IPS-NIHi7 (cell line): Measurements from ENCODE around the gene MROH2A.
"Not testable (repeated sequence)": the region's sequence is repeated elsewhere in the genome, so short reads cannot be mapped to it uniquely, and the experiment has no call there.

Experiments
- DNase-seq: peaks from one replicate; pipeline ENCODE4 v3.0.0; 2012; ENCODE audit warnings: mixed read lengths; ENCODE audit errors: extremely low spot score

The MROH2A gene

DNA sequence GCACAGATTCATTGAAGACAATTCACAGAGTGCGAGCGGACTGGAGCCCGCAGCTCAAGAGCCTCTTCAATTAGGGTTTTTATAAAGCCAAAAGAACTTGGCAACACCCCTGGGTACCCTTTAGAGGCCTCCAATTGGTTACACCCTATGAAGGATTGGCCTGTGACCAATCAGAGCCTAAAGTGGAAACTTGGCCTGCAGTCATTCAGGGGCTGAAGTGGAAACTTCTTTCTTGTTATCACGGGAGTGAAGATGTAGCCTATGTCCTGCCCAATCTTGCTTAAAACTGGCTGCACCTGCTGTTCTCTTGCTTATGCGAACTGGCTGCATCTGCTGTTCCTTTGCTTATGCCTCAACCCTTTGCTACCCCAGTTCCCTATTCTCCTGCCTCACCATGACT is 78.1 kb downstream of the MROH2A start:
- DNase-seq = no peak

DNA sequence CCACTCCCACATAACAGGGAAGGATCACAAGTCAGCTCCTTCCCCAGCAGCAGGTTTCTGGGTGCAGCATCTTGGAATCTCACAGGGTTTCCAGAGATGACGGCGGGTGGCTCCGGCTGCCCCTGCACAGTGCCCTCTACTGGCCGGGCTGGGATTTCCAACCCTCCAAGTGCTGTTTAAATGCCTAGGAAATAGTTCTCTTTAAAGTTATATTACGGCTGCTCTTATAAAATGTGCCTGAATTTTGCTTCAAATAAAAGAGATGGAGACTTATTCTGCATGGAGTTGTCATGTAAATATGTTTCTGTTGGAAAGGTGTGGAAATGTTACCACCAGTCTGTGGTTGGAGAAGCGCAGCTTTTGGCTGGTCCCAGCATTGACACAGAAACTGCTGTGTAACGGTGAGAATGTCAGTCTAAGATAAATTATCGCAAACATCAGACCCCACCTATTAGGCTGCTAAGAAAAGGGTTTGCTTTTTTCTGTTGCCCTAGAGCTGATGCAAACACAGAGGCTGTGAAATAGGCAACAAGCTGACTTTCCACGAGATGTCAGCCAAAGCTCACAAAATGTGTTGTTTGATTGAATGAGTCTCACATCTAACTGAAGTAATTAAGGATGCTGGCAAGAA is 79.5 kb downstream of the MROH2A start:
- DNase-seq = peak; percentile 57

DNA sequence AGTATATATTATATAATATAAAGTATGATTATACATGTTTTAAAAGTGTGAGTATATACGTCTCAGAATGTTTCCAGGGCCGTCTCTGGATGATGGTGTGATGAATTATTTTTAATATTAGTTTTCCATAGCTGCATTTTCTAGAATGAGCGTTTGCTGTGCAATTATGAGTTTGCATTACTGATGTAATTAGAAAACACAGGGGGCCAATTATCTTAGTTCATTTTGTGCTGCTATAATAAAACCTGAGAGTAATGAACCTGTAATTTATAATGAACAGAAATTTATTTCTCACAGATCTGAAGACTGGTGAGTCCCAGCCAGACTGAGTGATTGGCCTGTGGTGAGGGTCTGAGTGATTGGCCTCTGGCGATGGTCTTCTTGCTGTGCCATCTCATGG is 80.2 kb downstream of the MROH2A start:
- DNase-seq = no peak

DNA sequence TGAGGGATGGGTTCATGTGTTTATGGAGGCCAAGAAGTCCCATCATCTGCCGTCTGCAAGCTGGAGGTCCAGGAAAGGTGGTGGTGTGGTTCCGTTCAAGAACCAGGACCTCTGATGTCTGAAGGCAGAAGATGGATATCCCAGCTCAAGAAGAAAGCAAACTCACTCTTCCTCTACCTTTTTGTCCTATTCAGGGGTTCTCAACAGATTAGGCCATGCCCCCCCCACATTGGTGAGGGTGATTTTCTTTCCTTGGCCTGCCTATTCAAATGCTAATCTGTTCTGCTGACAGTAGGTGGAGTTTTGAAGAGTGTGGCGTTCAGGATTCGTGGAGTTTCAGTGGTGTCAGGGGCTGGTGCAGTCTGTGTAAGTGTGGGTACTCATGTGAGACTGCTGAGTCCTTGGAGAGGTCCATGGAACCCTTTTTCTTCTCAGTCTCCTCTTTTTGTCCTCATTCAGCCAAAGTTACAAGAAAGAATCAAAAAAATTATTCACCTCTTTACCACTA is 84.2 kb downstream of the MROH2A start:
- no peak for DNase-seq

DNA sequence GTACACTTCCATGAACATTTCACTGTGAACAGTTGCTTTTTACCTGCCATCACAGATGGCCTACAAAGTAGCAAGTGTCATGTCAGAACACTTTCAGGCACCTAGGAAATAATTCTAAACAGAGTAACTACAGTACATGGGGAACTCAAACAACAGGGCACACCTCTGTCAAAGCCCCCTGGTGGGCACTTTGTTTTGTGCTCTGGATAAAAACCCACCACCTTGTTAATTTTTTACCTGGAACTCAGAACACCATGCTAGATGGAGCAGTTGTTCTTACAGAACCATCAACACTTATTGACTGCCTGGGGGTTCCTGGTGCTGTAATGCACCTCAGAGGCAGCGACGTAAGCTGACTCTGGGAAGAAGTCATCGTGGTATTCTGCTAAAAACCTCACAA is 87.7 kb downstream of the MROH2A start:
- peak; percentile 31 for DNase-seq

DNA sequence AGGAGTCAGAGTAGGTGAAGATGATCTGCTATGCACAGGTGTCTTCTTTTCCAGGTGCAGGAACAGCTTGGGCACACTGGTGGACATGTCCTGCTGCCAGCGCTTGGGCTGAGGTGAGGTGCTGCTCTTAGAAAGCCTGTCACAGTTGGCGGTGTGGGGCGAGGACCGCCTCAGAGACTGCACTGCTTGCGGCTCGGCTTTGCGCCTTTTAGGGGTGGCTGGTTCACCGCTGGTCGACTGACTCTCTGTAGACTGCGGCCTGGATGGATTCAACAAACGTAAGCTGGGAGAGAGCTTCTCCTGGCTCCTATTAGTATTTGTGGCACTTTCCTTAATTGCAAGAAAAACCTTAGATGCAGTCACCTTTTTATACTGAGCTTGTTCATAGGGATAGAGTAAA is 88.3 kb downstream of the MROH2A start:
- no peak for DNase-seq

DNA sequence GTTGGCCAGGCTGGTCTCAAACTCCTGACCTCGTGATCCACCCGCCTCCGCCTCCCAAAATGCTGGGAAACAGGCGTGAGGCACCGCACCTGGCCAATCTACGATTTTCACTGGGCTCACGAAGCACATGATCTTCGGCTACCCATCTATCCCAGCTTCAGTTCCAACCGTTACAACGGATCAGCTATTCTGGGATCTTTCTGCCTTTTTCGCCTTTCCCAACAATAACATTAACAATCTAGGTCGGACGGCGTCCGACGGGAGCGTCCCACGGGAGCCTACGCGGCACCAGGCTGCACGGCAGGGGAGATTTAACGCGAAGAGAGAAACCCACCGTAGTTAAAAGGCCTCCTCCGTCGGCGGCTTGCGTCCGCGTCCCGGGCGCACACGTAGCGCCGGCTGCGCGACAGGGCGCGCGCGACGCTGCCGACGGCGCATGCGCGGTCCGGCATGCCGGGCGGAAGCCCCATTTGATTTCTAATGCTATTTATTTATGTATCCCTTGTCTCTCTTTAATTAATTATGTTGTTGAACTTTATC is 89.9 kb downstream of the MROH2A start, which contains the start of gene MSL3B:
MSL3B (minus strand) TSS at position 394 of the 540 bp plus-strand sequence.
- DNase-seq = peak; percentile 85

DNA sequence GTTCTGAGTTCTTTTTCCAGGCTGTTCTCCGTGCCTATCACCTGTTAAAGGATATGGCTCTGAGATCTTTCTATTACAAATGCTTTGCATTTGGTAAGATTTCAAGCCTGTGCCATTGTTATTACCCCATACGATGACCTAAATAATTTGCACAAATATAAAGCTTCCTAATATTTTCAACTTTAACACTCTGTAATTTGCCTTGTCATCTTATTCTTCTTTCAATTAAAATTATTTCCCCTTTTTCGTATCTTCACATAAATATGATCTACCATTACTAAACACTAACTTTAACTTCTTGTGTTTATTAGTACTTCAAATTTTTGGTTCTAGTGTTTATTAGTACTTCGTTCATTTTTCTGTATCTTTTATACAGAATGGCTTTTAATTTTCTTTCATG is 93.3 kb downstream of the MROH2A start:
- no peak for DNase-seq

DNA sequence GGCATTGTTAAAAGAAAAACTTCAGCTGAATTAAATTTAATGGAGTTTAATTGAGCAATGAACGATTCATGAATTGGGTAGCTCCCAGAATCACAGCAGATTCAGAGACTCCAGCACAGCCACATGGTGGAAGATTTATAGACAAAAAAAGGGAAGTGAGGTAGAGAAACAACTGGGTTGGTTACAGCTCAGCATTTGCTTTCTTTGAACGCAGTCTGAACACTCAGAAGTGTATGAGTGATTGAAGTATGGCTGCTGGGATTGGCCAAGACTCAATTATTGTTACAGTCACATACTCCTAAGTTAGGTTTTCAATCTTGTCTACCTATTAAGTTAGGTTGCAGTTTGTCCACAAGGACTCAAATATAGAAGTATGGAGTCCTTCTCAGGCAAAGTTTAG is 94.0 kb downstream of the MROH2A start:
- DNase-seq = not testable (repeated sequence)

DNA sequence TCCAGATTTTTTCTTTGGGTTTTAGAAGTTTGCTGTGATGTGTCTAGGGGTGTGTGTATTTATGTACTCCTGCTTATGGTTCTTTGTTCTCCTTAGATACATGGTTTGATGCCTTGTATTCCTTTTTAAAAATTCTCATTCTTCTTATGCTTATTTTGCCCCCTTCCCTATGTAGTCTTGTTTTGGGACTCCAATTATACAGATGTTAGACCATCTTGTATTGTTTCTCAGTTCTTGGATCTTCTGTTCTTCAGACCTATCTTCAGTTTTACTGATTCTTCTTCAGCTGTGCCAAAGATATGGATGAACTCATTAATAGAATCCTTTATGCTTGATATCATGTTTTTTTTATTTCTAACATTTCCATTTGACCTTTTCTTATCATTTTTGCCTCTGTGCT is 104.2 kb downstream of the MROH2A start:
- DNase-seq = no peak
